Measurements from ENCODE around the gene SMIM13.

The SMIM13 gene

GRCh38 chr6:11093626-11094410 is at the start of gene SMIM13:
Gene SMIM13 (plus strand): TSS chr6:11093834. CDS start chr6:11094314, 480 bp downstream.
- DNase-seq: peak; percentile 98

GRCh38 chr6:11043961-11044711 is 49.5 kb upstream of the SMIM13 start, which contains the start of gene ELOVL2:
Gene ELOVL2 (minus strand): TSS chr6:11044305. CDS start chr6:11044230, 75 bp downstream.
- DNase-seq: no peak

GRCh38 chr6:11044712-11045167 is 48.9 kb upstream of the SMIM13 start:
- DNase-seq: no peak

GRCh38 chr6:11050731-11051130 is 42.9 kb upstream of the SMIM13 start:
- no peak for DNase-seq

- DNase-seq: no peak
These were observed 40.3 kb upstream of the SMIM13 start for GRCh38 chr6:11053307-11053706.

GRCh38 chr6:11054722-11055121 is 38.9 kb upstream of the SMIM13 start:
- no peak for DNase-seq

- no peak for DNase-seq
These were observed 38.5 kb upstream of the SMIM13 start for GRCh38 chr6:11055127-11055627.

GRCh38 chr6:11056871-11057270 is 36.8 kb upstream of the SMIM13 start:
- no peak for DNase-seq

GRCh38 chr6:11058406-11058805 is 35.2 kb upstream of the SMIM13 start:
- no peak for DNase-seq

GRCh38 chr6:11062083-11062482 is 31.6 kb upstream of the SMIM13 start:
- no peak for DNase-seq

- no peak for DNase-seq
These were observed 30.9 kb upstream of the SMIM13 start for GRCh38 chr6:11062715-11063114.

- DNase-seq: no peak
These were observed 28.8 kb upstream of the SMIM13 start for GRCh38 chr6:11064836-11065235.

- DNase-seq: no peak
These were observed 28.0 kb upstream of the SMIM13 start for GRCh38 chr6:11065436-11066202.

- no peak for DNase-seq
These were observed 26.9 kb upstream of the SMIM13 start for GRCh38 chr6:11066505-11067347.

- no peak for DNase-seq
These were observed 26.3 kb upstream of the SMIM13 start for GRCh38 chr6:11067348-11067747.

- no peak for DNase-seq
These were observed 23.9 kb upstream of the SMIM13 start for GRCh38 chr6:11069760-11070159.

- no peak for DNase-seq
These were observed 21.5 kb upstream of the SMIM13 start for GRCh38 chr6:11072101-11072500.

- no peak for DNase-seq
These were observed 17.1 kb upstream of the SMIM13 start for GRCh38 chr6:11076540-11076939.

GRCh38 chr6:11078266-11078665 is 15.4 kb upstream of the SMIM13 start:
- DNase-seq: no peak

- DNase-seq: no peak
These were observed 13.3 kb upstream of the SMIM13 start for GRCh38 chr6:11080296-11080695.

GRCh38 chr6:11083491-11083890 is 10.1 kb upstream of the SMIM13 start:
- DNase-seq: no peak

- no peak for DNase-seq
These were observed 9.7 kb upstream of the SMIM13 start for GRCh38 chr6:11083956-11084355.

Measured in activated effector memory CD4-positive, alpha-beta T cell treated with anti-CD3 and anti-CD28 coated beads, Interleukin-2, amount 50 U/mL, for 16 hours (primary cell).